Epithelial cell of proximal tubule (primary cell): Measurements from ENCODE around the gene RPS6KA4. TPM values are rescaled to one million over a fixed set of nuclear protein-coding genes. Genes with fewer than 3 reads are reported as not detected.

Experiments used
- DNase-seq: peaks from one replicate; pipeline ENCODE4 v3.0.0-alpha.2; 2011; ENCODE audit warnings: low read depth
- H3K4me3 ChIP-seq: 2 replicates; pipeline ENCODE4 v1.5.1; 2011; ENCODE audit warnings: low read depth, mild to moderate bottlenecking, low read length
- CTCF ChIP-seq: conservative IDR thresholded peaks from 2 replicates; pipeline ENCODE4 v1.5.1; 2012; ENCODE audit warnings: low read depth, mild to moderate bottlenecking, low read length
- total RNA-seq: library from RNA; depleted of rRNA; stranded (reverse); fragments of >200 nt; gene quantifications from 2 replicates; pipeline ENCODE4 v1.2.3, GENCODE V29; 2015

RPS6KA4 gene
- total RNA-seq, 1 donor from 2014 or later = 37.1 TPM

- DNase-seq = no peak
- no peak for TF ChIP-seq CTCF
- H3K4me3 ChIP-seq = no peak overlapping the region
These were observed 42.8 kb downstream of the RPS6KA4 start for GRCh38 chr11:64401775-64402174.

GRCh38 chr11:64403106-64403505 lies 44.1 kb downstream of the RPS6KA4 start:
- no peak for DNase-seq
- TF ChIP-seq CTCF = no peak
- H3K4me3 ChIP-seq = no peak overlapping the region

GRCh38 chr11:64406221-64406946 lies 47.4 kb downstream of the RPS6KA4 start:
- H3K4me3 ChIP-seq = no peak overlapping the region
- no peak for TF ChIP-seq CTCF
- no peak for DNase-seq

GRCh38 chr11:64407221-64407620 lies 48.3 kb downstream of the RPS6KA4 start:
- H3K4me3 ChIP-seq = no peak overlapping the region
- DNase-seq = no peak
- no peak for TF ChIP-seq CTCF

GRCh38 chr11:64407630-64408029 lies 48.7 kb downstream of the RPS6KA4 start:
- DNase-seq = no peak
- no peak overlapping the region for H3K4me3 ChIP-seq
- TF ChIP-seq CTCF = no peak

GRCh38 chr11:64409278-64409677 lies 50.3 kb downstream of the RPS6KA4 start:
- H3K4me3 ChIP-seq = no peak overlapping the region
- no peak for TF ChIP-seq CTCF
- no peak for DNase-seq
